Keratinocyte (primary cell): Measurements from ENCODE around the gene RIT2. TPM values are rescaled to one million over a fixed set of nuclear protein-coding genes. Genes with fewer than 3 reads are reported as not detected.
"Not testable (repeated sequence)": the region's sequence is repeated elsewhere in the genome, so short reads cannot be mapped to it uniquely, and the experiment has no call there.

ENCODE experiments used
- DNase-seq: peaks from one replicate; pipeline ENCODE4 v3.0.0-alpha.2; 2011; ENCODE audit warnings: low read depth, missing footprints, low spot score
- FAIRE-seq: peaks from 2 replicates; lab custom pipeline; 2011; peaks lifted over from hg19 to GRCh38; lab: Jason Lieb, UNC
- H2AFZ ChIP-seq: 2 replicates; pipeline ENCODE4 v1.6.0; 2012; ENCODE audit warnings: low read length, control low read depth, inconsistent platforms; ENCODE audit not compliant: control insufficient read depth
- H3K27ac ChIP-seq: 2 replicates; pipeline ENCODE4 v1.5.1; 2011; ENCODE audit warnings: low read length; ENCODE audit not compliant: control insufficient read depth, insufficient read depth
- H3K27me3 ChIP-seq: 3 replicates; pipeline ENCODE4 v1.6.0; 2011; ENCODE audit warnings: low read length; ENCODE audit not compliant: control insufficient read depth, insufficient read depth; ENCODE audit errors: extremely low read depth
- H3K36me3 ChIP-seq, 2 experiments: 2 replicates in 1 of 2; 3 replicates in 1 of 2; pipeline ENCODE4 v1.5.1; 2011; ENCODE audit warnings: low read length in 2 of 2, mild to moderate bottlenecking in 1 of 2; ENCODE audit not compliant: control insufficient read depth in 2 of 2, insufficient read depth in 2 of 2; ENCODE audit errors: extremely low read depth in 1 of 2
- H3K4me1 ChIP-seq: 3 replicates; pipeline ENCODE4 v1.5.1; 2011; ENCODE audit warnings: low read length; ENCODE audit not compliant: control insufficient read depth, insufficient read depth; ENCODE audit errors: extremely low read depth
- H3K4me2 ChIP-seq: 3 replicates; pipeline ENCODE4 v1.6.0; 2011; ENCODE audit warnings: low read depth, low read length; ENCODE audit not compliant: control insufficient read depth, insufficient read depth; ENCODE audit errors: extremely low read depth
- H3K4me3 ChIP-seq, 3 experiments: fragments of 200-600 bp in 1 of 3; sonication (generic) in 1 of 3; 2 replicates in 2 of 3; 3 replicates in 1 of 3; pipeline ENCODE4 v1.5.1; 2011 to 2016; ENCODE audit warnings: low read length in 3 of 3, mild to moderate bottlenecking in 3 of 3, control low read depth in 2 of 3, inconsistent platforms in 1 of 3, low read depth in 1 of 3, mixed read lengths in 1 of 3, mixed run types in 1 of 3, moderate library complexity in 1 of 3; ENCODE audit not compliant: control insufficient read depth in 2 of 3, insufficient read depth in 2 of 3; ENCODE audit errors: extremely low read depth in 1 of 3
- H3K79me2 ChIP-seq: 2 replicates; pipeline ENCODE4 v1.6.0; 2012; ENCODE audit warnings: low read length; ENCODE audit not compliant: control insufficient read depth, insufficient read depth
- H3K9ac ChIP-seq: 3 replicates; pipeline ENCODE4 v1.6.0; 2011; ENCODE audit warnings: low read length; ENCODE audit not compliant: control insufficient read depth, insufficient read depth; ENCODE audit errors: extremely low read depth
- H3K9me1 ChIP-seq: 3 replicates; pipeline ENCODE4 v1.6.0; 2011; ENCODE audit warnings: low read length; ENCODE audit not compliant: control insufficient read depth, insufficient read depth; ENCODE audit errors: extremely low read depth
- H3K9me3 ChIP-seq: 2 replicates; pipeline ENCODE4 v1.5.1; 2012; ENCODE audit warnings: low read depth, low read length; ENCODE audit not compliant: control insufficient read depth
- H4K20me1 ChIP-seq: 3 replicates; pipeline ENCODE4 v1.6.0; 2011; ENCODE audit warnings: low read length; ENCODE audit not compliant: control insufficient read depth, insufficient read depth; ENCODE audit errors: extremely low read depth
- CTCF ChIP-seq, 3 experiments: IDR thresholded peaks in 1 of 3; conservative IDR thresholded peaks in 1 of 3; optimal IDR thresholded peaks in 1 of 3; 2 replicates in 2 of 3; 3 replicates in 1 of 3; pipeline versions ENCODE3 to v1.5.1; 2011; ENCODE audit warnings: low read length in 3 of 3, mild to moderate bottlenecking in 3 of 3, moderate library complexity in 2 of 3, control low read depth in 1 of 3, inconsistent platforms in 1 of 3; ENCODE audit not compliant: insufficient read depth in 2 of 3; ENCODE audit errors: extremely low read depth in 1 of 3
- EZH2 ChIP-seq: IDR thresholded peaks from one replicate; pipeline ENCODE4 v1.6.1; 2012; ENCODE audit warnings: inconsistent platforms, mild to moderate bottlenecking, low read length, moderate library complexity
- dilution Hi-C: fragments of 300-500 bp; cut with MboI; formaldehyde crosslinking; loops from one replicate; pipeline ENCODE4 v1.7.0; 2020; ENCODE audit warnings: low sequenced_read_pairs; ENCODE audit not compliant: extremely low pct_ligation_motif_present
- polyA plus RNA-seq, 5 experiments: library from polyadenylated mRNA; depleted of rRNA in 3 of 5; stranded (reverse) in 3 of 5; stranded (forward) in 1 of 5; unstranded in 1 of 5; fragments of >200 nt; gene quantifications; 1 replicate in 1 of 5; 2 replicates in 3 of 5; 3 replicates in 1 of 5; pipeline versions ENCODE4 v1.2.1 to v1.2.3, GENCODE V29; 2011 to 2012; ENCODE audit warnings: missing spikeins in 2 of 5, low read depth in 1 of 5, low replicate concordance in 1 of 5

The RIT2 gene
- polyA plus RNA-seq, 1 donor (not counting 4 experiments of a cell fraction or from before 2014, with no cell fraction given): not detected

- H3K79me2 ChIP-seq: no peaks in the 10 kb centered on the region
- DNase-seq (no peak), FAIRE-seq (no peak)
- TF ChIP-seq CTCF (optimal IDR thresholded peaks at IDR 0.05 in 1 of 3, IDR thresholded peaks at IDR 0.05 in 1 of 3, conservative IDR thresholded peaks at IDR 0.05 in 1 of 3; ENCODE audit: extremely low read depth in 1 of 3, insufficient read depth in 2 of 3, low read length in 3 of 3) (no peak), EZH2 (no peak)
- H3K9me1 ChIP-seq: no peaks in the 10 kb centered on the region
- no peaks in the 10 kb centered on the region for H3K4me1 ChIP-seq
- no peak overlapping the region for H3K27ac ChIP-seq
- no peaks in the 10 kb centered on the region for H3K9me3 ChIP-seq
- H3K9ac ChIP-seq: no peak overlapping the region
- H3K4me2 ChIP-seq: no peak overlapping the region
- no peak overlapping the region for H3K4me3 ChIP-seq
- no peak overlapping the region for H2AFZ ChIP-seq
- H3K36me3 ChIP-seq: no peaks in the 10 kb centered on the region
- no peaks in the 10 kb centered on the region for H4K20me1 ChIP-seq
- dilution Hi-C loops: no loop called here
- H3K27me3 ChIP-seq: no peaks in the 10 kb centered on the region
These were observed 373.0 kb downstream of the RIT2 start for GRCh38 chr18:42742474-42742873.

- H3K9me3 ChIP-seq, H3K27me3 ChIP-seq, H3K4me1 ChIP-seq, DNase-seq, H3K9me1 ChIP-seq, H4K20me1 ChIP-seq, dilution Hi-C loops, H3K9ac ChIP-seq, H3K79me2 ChIP-seq, H3K4me2 ChIP-seq, H3K36me3 ChIP-seq, FAIRE-seq, H3K4me3 ChIP-seq, H2AFZ ChIP-seq, H3K27ac ChIP-seq: not testable (repeated sequence)
These were observed 373.6 kb downstream of the RIT2 start for GRCh38 chr18:42741805-42742347.

GRCh38 chr18:42741299-42741698 is 374.2 kb downstream of the RIT2 start:
- H3K4me3 ChIP-seq, dilution Hi-C loops, H3K4me1 ChIP-seq, H3K4me2 ChIP-seq, H3K9ac ChIP-seq, H3K79me2 ChIP-seq, FAIRE-seq, H2AFZ ChIP-seq, H3K9me1 ChIP-seq, H3K9me3 ChIP-seq, H3K36me3 ChIP-seq, H3K27ac ChIP-seq, H3K27me3 ChIP-seq, DNase-seq, H4K20me1 ChIP-seq: not testable (repeated sequence)
